Skeletal muscle tissue (tissue), 4 donors: Measurements from ENCODE around the gene SLC1A4. TPM values are rescaled to one million over a fixed set of nuclear protein-coding genes. Genes with fewer than 3 reads are reported as not detected.
"Not testable (repeated sequence)": the region's sequence is repeated elsewhere in the genome, so short reads cannot be mapped to it uniquely, and the experiment has no call there.

Experiments used
- H3K27ac ChIP-seq: one replicate; pipeline ENCODE4 v1.7.0; 2013; ENCODE audit warnings: mild to moderate bottlenecking, low read depth, low read length, inconsistent platforms
- H3K27me3 ChIP-seq, 3 donors: one replicate each; pipeline ENCODE4 v1.7.0; 2013; ENCODE audit warnings: low read length in 3 of 3; ENCODE audit not compliant: control insufficient read depth in 3 of 3, insufficient read depth in 3 of 3
- H3K36me3 ChIP-seq, 3 donors: one replicate each; pipeline ENCODE4 v1.7.0; 2013; ENCODE audit warnings: low read length in 3 of 3; ENCODE audit not compliant: control insufficient read depth in 3 of 3, insufficient read depth in 3 of 3
- H3K4me1 ChIP-seq, 3 donors: one replicate each; pipeline ENCODE4 v1.7.0; 2013; ENCODE audit warnings: low read length in 3 of 3, mild to moderate bottlenecking in 3 of 3; ENCODE audit not compliant: control insufficient read depth in 3 of 3, insufficient read depth in 3 of 3
- H3K4me3 ChIP-seq, 3 donors: one replicate each; pipeline ENCODE4 v1.7.0; 2013; ENCODE audit warnings: low read length in 3 of 3
- H3K9ac ChIP-seq, 3 donors: one replicate each; pipeline ENCODE4 v1.7.0; 2013; ENCODE audit warnings: low read length in 3 of 3, mild to moderate bottlenecking in 3 of 3, moderate library complexity in 2 of 3, low read depth in 1 of 3
- H3K9me3 ChIP-seq, 3 donors: one replicate each; pipeline ENCODE4 v1.7.0; 2013; ENCODE audit warnings: low read length in 3 of 3; ENCODE audit not compliant: control insufficient read depth in 3 of 3
- total RNA-seq: library from RNA; depleted of rRNA; stranded (reverse); fragments of >200 nt; gene quantifications from one replicate; pipeline ENCODE4 v1.2.3, GENCODE V29; 2014
- donor health status: Osteomylitis.

Gene SLC1A4
- total RNA-seq, 1 donor from 2014 or later = 10.4 TPM

- not testable (repeated sequence) for H3K4me3 ChIP-seq, H3K27ac ChIP-seq, H3K36me3 ChIP-seq, H3K27me3 ChIP-seq, H3K9ac ChIP-seq, H3K9me3 ChIP-seq, H3K4me1 ChIP-seq
Observed at GRCh38 chr2:65004232-65004631, 15.0 kb downstream of the SLC1A4 start.

- no peak overlapping the region for H3K4me3 ChIP-seq
- H3K27me3 ChIP-seq = no peaks in the 10 kb centered on the region
- no peaks in the 10 kb centered on the region for H3K4me1 ChIP-seq
- H3K9me3 ChIP-seq = no peaks in the 10 kb centered on the region
- peaks cover 21 to 45% (median 31%) of the 10 kb centered on the region in 3 donors for H3K36me3 ChIP-seq
- no peak overlapping the region for H3K9ac ChIP-seq
- H3K27ac ChIP-seq = no peak overlapping the region
Observed at GRCh38 chr2:65013776-65014175, 24.6 kb downstream of the SLC1A4 start.

GRCh38 chr2:65015731-65016130, 26.5 kb downstream of the SLC1A4 start:
- Histone ChIP-seq H3K27ac (no peak overlapping the region), H3K4me1 (no peaks in the 10 kb centered on the region), H3K27me3 (no peaks in the 10 kb centered on the region), H3K4me3 (no peak overlapping the region), H3K9ac (no peak overlapping the region), H3K9me3 (no peaks in the 10 kb centered on the region), H3K36me3 (peaks cover 31 to 56% (median 41%) of the 10 kb centered on the region in 3 donors)

DNA sequence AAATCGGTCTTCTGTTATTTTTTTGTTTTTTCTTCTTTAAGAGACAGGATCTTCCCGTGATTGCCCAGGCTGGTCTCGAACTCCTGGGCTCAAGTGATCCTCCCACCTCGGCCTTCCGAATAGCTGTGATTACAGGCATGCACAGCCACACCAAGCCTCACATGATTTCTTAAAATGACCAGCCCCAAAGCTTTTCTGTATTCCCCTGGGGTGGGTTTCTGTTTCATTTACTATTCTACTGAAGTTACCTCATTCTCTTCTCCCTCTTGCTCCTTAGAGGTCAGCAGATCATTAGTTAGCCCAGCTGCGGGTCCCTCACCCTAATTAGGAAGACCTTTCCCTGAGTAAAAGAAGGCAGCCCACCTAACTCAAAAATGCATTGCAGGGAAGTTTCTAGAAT, 27.6 kb downstream of the SLC1A4 start:
- Histone ChIP-seq H3K4me3 (no peak overlapping the region), H3K36me3 (peaks cover 39 to 57% (median 46%) of the 10 kb centered on the region in 3 donors), H3K9ac (no peak overlapping the region), H3K9me3 (no peaks in the 10 kb centered on the region), H3K27me3 (no peaks in the 10 kb centered on the region), H3K4me1 (peaks cover 4 to 9% (median 5%) of the 10 kb centered on the region in 3 donors), H3K27ac (no peak overlapping the region)

DNA sequence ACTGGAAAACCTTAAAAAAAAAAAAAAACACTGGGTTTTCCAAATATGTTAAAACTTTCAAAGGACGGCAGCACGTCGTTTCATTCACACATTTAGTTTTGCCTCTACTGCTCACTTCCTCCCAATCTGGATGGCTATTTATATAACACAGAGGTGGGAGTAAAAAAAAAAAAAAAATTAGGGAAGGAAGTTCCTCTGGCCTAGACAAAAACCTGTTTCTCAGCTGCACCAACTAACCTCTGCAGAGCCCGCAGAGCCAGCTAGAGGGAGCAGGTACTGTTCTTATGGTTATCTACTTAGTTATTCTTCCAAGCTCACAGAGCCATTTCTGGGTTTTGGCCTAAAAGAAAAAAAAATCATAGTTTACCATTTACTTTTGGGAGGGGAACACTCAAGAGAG, 28.1 kb downstream of the SLC1A4 start:
- no peaks in the 10 kb centered on the region for H3K9me3 ChIP-seq
- peaks cover 4 to 9% (median 5%) of the 10 kb centered on the region in 3 donors for H3K4me1 ChIP-seq
- no peak overlapping the region for H3K9ac ChIP-seq
- H3K36me3 ChIP-seq = peaks cover 39 to 57% (median 46%) of the 10 kb centered on the region in 3 donors
- H3K4me3 ChIP-seq = no peak overlapping the region
- H3K27ac ChIP-seq = no peak overlapping the region
- no peaks in the 10 kb centered on the region for H3K27me3 ChIP-seq

GRCh38 chr2:65018141-65018582, 29.0 kb downstream of the SLC1A4 start:
- Histone ChIP-seq H3K9me3 (no peaks in the 10 kb centered on the region), H3K27me3 (no peaks in the 10 kb centered on the region), H3K27ac (peak overlapping the region; percentile 31), H3K9ac (no peak overlapping the region), H3K4me1 (peaks cover 4 to 9% (median 5%) of the 10 kb centered on the region in 3 donors), H3K36me3 (peaks cover 43 to 57% (median 46%) of the 10 kb centered on the region in 3 donors), H3K4me3 (no peak overlapping the region)

DNA sequence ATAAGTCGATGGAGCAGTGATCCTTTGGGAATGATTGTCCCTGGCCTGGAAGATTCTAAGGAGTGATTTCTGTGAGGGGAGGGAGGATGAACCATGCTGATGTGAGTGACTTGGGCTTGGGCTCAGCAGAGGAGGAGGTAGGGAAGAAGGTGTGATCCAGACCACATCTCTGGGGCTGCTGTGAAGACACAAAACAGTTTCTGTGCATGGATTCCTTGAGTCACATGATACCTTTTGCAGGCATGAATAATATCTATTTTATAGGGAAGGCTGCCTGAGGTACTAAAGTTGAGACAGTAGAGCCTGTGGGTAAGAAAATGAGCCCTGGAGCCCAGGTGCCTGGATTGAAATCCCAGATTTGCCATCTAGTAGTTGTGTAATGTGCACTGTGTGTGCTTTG, 29.8 kb downstream of the SLC1A4 start:
- Histone ChIP-seq H3K9ac (no peak overlapping the region), H3K9me3 (no peaks in the 10 kb centered on the region), H3K27me3 (no peaks in the 10 kb centered on the region), H3K4me1 (peaks cover 4 to 9% (median 5%) of the 10 kb centered on the region in 3 donors), H3K27ac (peak overlapping the region; percentile 31), H3K36me3 (peaks cover 43 to 55% (median 46%) of the 10 kb centered on the region in 3 donors), H3K4me3 (no peak overlapping the region)

DNA sequence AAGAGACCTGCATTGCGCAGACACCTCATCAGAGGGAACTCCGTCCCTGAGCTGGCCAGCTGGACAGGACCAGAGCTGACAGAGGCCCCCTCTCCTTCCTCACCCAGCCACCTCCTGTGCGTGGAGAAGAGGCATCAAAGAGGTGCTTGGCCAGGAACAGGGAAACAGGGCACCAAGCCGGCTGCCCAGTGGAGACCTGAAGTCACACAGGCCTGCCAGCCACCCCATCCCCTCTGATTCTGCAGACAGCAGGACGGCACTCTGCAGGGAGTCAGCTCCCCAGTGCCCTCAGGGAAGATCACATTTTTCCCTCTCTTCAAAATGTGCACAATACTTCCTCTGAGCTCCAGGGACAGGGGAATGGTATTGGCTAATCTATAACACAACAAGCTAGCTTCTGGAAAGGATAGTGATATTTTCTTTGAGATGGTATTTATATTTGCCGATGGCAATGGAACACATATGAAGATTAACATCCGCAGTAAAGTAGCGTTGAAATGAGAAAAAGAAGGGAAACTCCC, 30.5 kb downstream of the SLC1A4 start:
- Histone ChIP-seq H3K9me3 (no peaks in the 10 kb centered on the region), H3K4me3 (no peak overlapping the region), H3K4me1 (peaks cover 4 to 9% (median 5%) of the 10 kb centered on the region in 3 donors), H3K27ac (no peak overlapping the region), H3K36me3 (peaks cover 43 to 52% (median 46%) of the 10 kb centered on the region in 3 donors), H3K27me3 (no peaks in the 10 kb centered on the region), H3K9ac (no peak overlapping the region)

DNA sequence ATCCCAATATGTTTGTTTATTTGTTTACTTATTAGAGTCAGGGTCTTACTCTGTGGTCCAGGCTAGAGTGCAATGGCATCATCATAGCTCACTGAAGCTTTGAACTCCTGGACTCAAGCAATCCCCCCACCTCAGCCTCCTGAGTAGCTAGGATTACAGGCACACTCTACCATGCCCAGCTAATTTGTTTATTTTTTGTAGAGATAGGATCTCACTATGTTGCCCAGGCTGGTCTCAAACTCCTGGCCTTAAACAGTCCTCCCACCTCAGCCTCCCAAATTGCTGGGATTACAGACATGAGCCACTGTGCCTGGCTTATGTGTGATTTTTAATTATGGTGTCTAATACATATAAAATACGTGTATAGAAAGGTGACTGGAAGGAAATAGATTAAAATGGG, 31.1 kb downstream of the SLC1A4 start:
- not testable (repeated sequence) for H3K9ac ChIP-seq, H3K4me1 ChIP-seq, H3K9me3 ChIP-seq, H3K4me3 ChIP-seq, H3K27ac ChIP-seq, H3K27me3 ChIP-seq
- H3K36me3 ChIP-seq = peaks cover 43 to 49% (median 46%) of the 10 kb centered on the region in 3 donors

DNA sequence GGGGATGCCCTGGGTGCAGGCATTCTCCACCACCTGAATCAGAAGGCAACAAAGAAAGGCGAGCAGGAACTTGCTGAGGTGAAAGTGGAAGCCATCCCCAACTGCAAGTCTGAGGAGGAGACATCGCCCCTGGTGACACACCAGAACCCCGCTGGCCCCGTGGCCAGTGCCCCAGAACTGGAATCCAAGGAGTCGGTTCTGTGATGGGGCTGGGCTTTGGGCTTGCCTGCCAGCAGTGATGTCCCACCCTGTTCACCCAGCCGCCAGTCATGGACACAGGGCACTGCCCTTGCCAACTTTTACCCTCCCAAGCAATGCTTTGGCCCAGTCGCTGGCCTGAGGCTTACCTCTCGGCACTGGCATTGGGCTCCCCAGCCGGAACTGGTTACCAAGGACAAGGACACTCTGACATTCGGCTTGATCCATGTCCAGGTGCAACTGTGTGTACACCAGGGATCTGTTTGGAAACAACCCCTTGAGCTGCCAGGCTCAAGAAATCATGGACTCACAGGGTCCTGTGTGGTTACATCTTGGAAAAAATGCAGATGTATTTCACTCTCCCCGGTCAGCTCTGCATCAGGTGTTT, 31.8 kb downstream of the SLC1A4 start:
- Histone ChIP-seq H3K9ac (peak overlapping the region in 1 of 3 donors; percentile 3), H3K36me3 (peaks cover 43 to 46% (median 43%) of the 10 kb centered on the region in 3 donors), H3K4me3 (no peak overlapping the region), H3K4me1 (peaks cover 4 to 9% (median 5%) of the 10 kb centered on the region in 3 donors), H3K9me3 (no peaks in the 10 kb centered on the region), H3K27me3 (no peaks in the 10 kb centered on the region), H3K27ac (no peak overlapping the region)
